Mesenteric fat pad (tissue), 1 donor: ENCODE data around the gene PADI4. TPM values are rescaled to one million over a fixed set of nuclear protein-coding genes. Genes with fewer than 3 reads are reported as not detected.

Experiments
- DNase-seq: peaks from one replicate; pipeline ENCODE4 v3.0.0-alpha.2; 2020; ENCODE audit warnings: low spot score
- total RNA-seq: library from RNA; stranded (reverse); fragmentation: NEBNext Ultra II Directional; extraction: Animal tissue kit (Norgen Biotek cat#: 25700); gene quantifications from one replicate; pipeline ENCODE4 v1.2.1, GENCODE V29; 2021
- donor health status: DM: yes; HTN: yes; CAD: no.

The PADI4 gene
- total RNA-seq, 1 donor from 2014 or later, result 7.0 TPM

DNA sequence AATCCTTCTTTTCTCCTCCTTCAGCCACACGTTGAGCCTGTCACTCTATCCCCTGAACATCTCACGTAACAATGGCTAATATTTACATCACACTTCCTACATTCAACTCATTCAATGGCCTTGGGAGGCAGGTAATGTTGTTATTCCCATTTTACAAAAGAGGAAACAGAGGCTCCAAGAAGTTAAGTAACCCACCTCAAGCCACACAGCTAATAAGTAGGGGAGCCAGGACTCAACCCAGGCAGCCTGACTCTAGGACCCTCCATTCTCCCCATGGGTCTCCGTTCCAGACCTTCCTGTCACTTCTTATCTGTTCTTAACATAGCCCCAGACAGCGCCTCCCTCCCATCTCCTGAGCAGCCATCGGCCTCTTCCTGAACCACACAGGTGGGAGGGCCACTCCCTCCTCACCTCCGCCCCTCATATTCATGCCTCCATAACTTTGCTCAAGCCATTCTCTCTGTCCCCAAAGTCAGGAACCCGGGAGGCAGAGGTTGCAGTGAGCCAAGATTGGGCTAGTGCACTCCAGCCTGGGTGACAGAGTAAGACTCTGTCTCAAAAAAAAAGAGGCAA, 2.2 kb downstream of the PADI4 start:
- peak; percentile 22 for DNase-seq

DNA sequence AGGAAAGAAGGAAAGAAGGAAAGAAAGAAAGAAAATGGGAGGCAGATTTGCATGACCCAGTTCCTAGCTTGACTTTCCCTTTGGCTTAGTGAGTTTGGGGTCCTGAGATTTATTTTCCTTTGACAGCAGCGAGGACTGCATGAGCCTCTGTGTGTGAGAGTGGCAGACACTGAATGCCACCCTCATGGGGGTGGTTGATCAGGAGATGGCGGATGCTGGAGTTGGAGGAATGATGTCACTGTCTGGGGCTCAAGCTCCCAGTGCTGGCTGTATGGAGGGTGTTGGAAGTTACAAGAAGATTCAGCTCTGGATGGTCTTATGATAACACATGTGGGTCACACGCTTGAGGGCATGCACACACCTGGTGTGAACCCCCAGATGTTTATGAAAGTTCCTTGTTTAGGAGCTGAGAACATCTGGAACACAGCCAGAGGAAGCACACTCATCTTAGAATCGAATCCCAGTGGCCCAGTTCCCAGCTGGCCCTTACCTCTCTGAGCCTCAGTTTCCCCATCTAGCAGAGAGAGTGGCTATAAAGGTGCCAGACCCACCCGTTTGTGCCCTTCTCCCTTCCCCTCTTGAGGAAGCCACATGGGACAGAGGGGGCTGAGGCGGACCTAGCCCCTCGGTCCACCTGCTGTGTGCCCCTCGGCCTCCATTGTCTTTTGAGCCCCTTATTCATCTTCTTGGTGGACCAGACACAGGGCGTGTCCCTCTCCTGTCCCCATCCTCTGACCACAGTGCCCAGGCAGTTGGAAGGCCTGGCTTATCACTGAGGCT, 5.7 kb downstream of the PADI4 start:
- DNase-seq, result no peak

DNA sequence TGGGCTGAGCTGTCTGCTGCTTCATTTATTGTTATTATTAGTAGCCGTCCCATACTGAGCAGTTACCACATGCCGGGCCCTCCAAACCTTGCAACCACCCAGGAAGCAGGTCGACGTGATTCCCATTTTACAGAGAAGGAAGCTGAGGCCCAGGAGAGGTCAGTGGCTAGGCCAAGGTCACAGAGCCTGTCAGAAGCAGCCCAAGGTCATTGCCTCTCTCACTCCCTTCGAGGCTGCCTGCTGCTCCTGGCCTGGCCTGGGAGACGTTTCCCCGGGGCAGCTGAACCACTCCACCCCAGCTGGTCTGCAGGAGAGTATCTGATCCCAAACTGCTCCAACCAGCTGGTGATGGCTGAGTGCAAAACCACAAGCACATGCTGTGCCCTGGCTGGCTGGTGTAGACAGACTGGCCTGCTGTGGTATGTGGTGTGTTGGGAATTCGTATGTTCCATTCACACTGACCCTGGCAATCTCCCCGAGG, 6.5 kb downstream of the PADI4 start:
- DNase-seq, result no peak

DNA sequence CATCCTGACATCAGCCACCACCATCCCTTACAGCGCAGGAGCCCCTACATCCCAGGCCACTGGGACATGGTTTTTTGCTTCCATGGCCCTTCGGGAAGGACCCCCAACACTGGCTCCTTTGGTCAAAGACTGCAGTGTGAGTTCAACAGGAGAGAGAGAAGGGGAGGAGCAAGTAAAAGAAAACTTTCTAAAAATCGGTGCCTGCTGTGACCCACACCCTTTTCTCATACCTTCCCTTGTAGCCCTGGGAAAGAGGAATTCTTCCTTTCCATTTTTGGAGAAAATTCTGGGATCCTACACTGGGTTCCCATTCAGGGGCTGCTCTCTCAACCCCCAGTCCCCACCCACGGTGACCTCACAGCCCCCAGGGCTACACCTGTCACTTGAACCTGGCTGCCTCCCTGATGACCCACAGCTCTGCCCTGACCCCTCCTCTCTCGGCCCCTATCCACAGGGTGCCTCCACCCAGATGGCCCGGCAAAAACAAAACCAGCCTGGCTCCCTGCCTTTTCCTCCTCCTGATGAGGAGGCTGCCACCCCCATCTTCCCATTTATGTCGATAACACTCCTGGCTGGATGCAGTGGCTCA, 7.6 kb downstream of the PADI4 start:
- DNase-seq, result peak; percentile 55

DNA sequence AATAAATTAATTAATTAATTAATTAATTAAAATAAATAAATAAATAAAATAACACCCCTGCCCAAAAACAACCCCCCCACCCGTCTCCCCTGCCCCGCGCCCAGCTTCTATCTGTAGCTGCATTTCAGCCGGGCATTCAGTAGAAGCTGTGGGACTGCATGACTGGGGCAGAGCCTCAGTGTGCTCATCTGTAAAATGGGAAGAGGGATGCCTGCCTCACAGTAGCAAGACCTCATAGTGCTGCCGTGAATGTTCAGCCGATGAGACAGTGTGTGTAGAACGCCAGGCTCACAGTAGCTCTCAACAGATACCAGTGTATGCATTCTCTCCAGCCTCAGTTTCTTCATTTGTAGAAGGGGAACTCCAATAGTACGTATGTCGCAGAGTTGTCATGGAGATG, 8.7 kb downstream of the PADI4 start:
- DNase-seq, result peak; percentile 33

DNA sequence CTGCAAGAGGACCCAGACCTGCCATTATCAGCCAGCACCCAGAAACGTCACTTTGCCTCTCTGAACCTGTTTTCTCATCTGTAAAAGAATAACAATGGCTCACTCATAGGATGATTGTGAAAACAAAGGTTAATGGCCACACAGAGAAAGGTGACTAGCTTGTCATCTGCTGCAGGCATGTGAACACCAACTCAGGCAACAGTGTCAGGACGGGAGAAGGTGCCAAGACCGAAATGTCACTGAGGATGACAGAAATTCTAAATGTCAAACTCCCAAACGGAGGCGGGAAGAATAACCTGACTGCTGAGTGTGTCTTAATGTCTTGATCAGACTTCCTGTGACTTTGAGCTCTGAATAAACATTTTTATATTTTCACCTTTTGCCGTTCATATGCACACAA, 10.3 kb downstream of the PADI4 start:
- DNase-seq, result no peak

DNA sequence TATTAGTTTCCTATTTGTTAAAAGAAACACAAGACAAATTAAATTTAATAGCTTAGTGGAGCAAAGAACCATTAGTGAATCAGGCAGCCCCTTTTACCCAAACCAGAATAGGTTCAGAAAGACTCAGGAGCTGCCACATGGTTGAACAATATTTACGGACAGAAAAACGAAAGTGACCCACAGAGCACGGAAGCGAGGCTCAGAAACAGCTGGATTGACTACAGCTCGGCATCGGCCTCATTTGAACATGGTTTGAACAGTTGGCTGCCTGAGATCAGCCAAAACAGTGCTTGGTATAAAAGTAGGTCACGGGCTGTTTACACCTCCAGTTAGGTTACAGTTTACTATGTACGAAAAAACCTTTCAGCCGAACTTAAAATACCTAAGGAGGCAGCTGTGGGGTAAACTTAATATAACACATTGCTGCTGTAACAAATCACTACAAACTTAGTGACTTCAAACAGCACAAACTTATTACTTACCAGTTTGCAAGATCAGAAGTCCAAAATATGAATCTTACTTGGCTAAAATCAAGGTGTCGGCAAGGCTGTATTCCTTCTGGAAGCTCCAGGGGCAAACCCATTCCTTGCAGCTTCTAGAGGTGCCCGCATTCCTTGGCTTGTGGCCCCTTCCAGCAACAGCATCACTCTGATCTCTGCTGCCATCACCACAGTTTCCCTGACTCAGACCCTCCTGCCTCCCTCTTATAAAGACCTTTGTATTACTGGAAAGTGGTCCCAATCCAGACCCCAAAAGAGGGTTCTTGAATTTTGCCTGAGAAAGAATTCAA, 11.8 kb downstream of the PADI4 start:
- DNase-seq, result peak; percentile 39

DNA sequence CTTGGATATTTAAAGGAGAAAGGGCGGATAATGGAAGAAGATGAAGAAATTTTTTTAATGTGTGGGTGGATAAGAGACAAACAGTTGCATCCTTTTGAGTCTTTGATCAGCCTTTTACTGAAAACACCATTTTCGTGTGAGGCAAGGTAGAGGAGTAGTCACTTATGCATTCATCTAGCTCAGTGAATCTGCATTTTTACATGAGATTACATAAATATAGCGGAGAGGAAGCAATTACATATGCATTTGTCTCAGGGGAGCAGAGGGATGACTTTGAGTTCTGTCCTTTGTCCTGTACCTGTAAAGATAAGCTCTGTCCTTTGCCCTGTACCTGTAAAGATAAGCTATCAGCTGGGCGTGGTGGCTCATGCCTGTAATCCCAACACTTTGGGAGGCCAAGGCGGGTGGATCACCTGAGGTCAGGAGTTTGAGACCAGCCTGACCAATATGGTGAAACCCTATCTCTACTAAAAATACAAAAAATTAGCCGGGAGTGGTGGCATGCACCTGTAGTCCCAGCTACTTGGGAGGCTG, 13.9 kb downstream of the PADI4 start:
- DNase-seq, result peak; percentile 28

DNA sequence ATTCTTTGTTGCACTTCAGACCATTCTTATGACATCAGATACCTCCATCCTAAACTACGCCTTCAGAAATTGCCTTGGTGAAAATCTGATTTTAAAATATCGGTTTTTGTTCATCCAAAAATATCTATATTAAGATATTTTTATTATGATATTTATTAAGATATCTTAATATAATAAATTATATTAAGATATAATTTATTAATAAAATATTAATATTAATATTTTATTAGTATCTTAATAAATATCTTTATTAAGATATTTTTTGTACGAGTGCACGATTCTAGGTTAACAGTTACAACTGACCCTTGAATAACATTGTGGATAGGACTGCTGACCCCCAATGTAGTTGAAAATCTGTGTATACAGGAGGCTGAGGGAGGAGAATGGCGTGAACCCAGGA, 20.9 kb downstream of the PADI4 start:
- no peak for DNase-seq

DNA sequence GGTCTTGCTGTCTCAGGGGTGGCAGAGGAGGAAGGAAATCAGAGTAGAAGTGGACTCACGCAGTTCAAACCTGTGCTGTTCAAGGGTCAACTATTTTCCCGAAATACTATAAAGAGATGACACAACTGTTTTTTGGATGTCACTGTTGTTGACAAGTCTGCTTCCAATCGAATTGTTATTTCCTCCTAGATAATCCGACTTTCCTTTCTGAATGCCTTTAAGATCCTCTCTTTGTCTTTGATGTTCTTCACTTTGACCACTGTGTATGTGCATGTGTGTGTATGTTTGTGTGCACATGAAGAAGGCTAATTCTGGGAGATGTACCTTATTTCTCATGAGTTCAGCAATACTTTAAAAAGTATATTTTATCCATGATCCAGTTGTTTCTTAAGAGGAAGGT, 21.6 kb downstream of the PADI4 start:
- DNase-seq, result no peak

DNA sequence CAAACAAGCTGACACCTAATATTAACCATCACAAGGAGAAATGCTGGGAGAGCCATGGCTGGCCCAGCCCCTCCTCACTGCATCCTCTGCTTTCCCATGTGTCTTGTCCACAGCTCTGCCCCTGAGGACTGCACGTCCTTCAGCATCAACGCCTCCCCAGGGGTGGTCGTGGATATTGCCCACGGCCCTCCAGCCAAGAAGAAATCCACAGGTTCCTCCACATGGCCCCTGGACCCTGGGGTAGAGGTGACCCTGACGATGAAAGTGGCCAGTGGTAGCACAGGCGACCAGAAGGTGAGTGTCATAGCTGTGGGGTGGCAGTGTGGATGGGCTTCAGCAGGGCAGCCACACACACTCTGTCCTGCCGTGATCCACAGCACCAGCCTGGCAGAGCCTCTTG, 22.9 kb downstream of the PADI4 start:
- no peak for DNase-seq

DNA sequence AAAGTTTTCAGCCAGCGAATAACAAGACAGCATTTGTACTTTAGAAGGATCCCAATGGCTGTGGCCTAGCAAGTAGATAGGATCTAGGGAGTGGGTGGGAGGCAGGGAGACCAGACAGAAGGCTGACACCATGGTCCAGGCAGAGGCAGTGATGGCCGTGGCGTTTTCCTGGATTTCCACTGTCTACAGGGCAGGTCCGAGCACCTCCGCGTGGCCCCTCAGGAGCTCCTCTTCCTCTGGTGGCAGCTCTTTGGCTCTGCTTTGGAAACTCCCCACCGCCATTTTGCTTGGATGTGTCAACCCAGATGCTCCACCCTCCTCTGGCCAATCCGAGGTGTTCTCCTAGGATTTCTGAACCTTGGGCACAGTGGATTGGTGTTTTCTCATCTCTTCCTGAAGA, 25.1 kb downstream of the PADI4 start:
- no peak for DNase-seq

DNA sequence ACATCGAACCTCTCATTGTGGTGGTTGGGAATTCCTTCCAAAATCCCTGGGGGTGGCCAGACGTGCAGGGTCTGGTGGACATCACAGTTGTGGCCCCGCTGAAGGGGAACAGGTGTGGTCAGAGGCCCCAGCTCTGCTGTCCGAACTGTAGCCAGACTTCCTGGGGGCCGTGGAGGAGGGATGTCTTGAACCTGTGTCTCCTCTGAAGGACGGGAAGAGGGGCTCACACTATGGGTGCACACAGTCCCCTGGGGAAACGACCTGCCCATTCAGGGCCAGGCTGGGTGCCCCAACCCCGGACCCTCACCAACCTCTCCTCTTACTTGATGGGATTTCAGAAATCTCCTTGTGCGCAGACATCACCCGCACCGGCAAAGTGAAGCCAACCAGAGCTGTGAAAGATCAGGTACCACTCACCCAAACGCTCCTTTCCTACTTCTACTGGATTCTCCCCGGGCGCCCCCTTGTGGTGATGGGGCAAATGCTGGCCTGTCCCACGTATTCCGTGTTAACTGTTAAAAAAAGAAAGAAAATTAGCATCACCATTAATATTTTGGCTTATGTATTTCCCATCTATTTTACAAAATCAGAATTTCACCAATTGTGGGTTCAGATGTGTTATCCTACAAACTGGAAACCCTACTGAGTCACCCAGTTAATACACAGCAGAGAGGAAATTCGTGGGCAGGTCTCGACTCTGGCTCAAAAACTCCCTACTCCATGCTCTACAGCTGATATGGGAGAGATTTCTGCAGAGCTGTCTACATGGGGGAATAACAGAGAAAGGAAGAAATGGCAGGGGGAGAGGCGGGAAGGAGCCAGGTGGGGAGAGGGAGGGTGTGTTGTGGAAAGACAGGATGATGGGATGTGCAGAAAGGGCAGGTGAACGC, 28.1 kb downstream of the PADI4 start:
- no peak for DNase-seq

DNA sequence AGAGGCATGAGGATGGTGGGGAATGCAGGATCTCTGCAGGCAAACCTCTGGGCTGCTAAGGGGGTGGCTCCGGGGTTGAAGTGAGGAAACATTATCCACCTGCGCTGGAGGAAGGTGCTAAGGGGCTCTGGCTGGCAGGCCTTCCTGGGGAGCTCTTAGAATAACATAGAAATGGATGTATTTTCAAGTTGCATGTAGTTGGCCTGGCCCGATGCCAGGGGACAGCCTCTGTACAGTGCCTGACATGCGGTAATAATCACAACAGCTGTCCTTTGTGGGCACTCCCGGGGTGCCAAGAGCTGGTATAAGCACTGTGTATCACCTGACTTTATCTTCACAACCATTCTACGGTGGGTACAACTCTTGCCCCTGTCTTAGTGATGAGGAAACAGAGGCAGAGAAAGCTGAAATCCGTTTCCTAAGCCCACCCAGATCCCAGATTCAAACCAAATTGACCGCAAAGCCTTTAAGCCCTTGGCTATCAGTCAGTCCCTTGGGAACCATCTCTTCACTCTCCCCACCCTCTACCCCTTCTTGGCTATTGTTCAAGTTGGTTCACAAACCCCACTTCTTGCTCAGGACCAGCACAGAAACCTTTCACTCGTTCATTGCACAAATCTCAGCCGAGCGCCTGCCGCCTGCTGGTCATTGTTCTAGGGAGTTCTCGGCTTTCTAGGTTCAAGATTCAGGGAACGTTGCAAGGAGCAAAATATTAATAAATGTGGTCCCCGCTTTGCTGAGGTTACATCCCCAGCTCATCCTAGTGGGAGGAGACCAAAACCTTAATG, 30.9 kb downstream of the PADI4 start:
- DNase-seq, result peak; percentile 75

DNA sequence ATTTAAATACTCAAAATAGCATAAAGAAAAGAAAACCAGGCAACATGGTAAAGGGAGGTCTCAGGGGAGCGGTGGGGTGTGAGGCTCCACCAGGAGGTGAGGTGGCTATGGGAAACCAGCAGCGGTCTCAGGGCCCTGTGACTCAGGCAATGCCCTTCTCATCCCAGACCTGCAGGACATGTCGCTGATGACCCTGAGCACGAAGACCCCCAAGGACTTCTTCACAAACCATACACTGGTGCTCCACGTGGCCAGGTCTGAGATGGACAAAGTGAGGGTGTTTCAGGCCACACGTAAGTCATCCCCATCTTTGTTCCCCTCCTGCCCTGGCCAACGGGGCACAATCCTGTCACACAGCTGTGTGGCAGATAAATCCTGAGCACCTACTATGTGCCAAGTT, 31.5 kb downstream of the PADI4 start:
- DNase-seq, result peak; percentile 57

DNA sequence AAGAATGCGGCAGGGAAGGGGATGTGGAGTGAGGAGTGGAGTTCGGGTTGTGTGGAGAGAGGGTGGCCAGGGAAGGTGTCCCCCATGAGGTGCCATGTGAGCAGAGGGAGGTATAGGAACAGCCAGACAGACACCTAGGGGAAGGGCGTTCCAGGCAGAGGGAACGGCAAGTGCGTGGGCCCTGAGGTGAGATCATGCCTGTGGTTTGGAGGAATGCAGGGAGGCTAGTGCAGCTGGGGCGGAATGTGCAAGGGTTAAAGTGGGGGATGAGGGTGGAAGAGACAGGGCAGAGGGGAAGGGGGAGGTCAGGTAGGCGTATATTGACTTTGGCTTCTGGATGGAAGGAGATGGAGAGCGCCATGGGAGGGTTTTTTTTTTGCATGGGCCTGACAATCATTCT, 32.4 kb downstream of the PADI4 start:
- DNase-seq, result peak; percentile 20

DNA sequence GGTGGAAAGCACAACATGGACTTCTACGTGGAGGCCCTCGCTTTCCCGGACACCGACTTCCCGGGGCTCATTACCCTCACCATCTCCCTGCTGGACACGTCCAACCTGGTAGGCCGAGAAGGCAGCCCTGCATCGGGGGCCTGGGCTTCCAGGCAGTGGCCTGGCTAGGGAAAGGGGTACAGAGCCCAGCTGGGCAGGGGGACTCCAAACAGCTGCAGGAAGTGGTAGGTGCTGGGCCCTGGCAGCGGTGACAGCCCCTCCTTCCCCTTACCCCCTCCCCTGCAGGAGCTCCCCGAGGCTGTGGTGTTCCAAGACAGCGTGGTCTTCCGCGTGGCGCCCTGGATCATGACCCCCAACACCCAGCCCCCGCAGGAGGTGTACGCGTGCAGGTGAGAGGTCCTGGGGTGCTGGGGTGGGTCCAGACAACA, 34.0 kb downstream of the PADI4 start:
- DNase-seq, result peak; percentile 82

DNA sequence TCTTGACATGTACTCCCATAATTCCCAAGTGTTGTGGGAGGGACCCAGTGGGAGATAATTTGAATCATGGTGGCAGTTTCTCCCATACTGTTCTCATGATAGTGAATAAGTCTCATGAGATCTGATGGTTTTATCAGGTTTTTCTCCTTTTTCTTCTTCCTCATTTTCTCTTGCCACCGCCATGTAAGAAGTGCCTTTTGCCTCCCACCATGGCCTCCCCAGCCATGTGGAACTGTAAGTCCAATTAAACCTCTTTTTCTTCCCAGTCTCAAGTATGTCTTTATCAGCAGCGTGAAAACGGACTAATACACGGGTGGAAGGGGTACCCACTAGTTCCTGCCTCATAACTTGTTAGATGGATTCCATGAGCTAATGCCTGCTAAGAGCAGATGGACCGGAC, 37.5 kb downstream of the PADI4 start:
- peak; percentile 11 for DNase-seq

DNA sequence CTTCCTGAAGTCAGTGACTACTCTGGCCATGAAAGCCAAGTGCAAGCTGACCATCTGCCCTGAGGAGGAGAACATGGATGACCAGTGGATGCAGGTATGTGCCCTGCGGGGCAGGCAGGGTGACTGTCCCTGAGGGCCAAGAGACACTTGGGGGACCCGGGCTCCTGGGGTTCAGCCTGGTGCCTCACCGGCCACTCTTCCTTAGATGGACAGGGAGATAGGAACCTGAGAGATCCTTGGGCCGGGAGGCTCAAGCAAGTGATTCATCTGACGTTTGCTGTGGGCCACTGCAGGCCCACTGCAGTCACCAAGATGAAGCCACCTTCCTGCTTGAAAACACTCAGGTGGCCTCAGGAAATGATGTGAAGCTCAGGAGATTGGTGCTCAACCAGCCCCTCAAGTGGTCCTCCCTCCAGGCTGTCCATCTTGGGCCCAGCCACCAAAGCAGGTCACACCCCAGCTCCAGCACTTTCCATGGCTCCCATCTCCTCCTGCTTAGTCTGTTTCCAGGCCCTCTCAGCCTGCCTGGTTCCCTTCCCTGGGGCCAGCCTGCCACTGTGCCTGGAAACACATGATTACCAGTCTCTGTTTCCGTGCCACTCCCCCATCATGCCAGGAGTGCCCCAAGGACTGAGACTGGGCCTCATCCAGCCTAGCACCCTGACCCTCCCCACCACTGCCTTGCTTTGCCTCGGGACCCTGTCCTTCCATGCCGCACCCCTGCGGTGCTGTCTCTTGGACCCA, 38.2 kb downstream of the PADI4 start:
- peak; percentile 79 for DNase-seq
